OCI-LY3 (cell line): ENCODE data around the gene SLC26A1.

Source experiments
- H2AFZ ChIP-seq: fragments of 200-600, 300-600 bp; shearing (Covaris generic); 2 replicates; pipeline ENCODE4 v1.6.0; 2014; ENCODE audit warnings: antibody characterized with exemption, low read depth, low read length
- H3K27ac ChIP-seq: fragments of 200-600, 300-600 bp; sonication (generic); 2 replicates; pipeline ENCODE4 v1.5.1; 2014; ENCODE audit warnings: mild to moderate bottlenecking, low read length, moderate library complexity, mixed read lengths
- H3K27me3 ChIP-seq: fragments of 200-600, 300-600 bp; sonication (generic); 2 replicates; pipeline ENCODE4 v1.6.1; 2014; ENCODE audit warnings: low read depth, low read length, mixed read lengths
- H3K36me3 ChIP-seq: fragments of 200-600, 300-600 bp; sonication (generic); replicated peaks from 2 replicates; pipeline ENCODE3; 2014; ENCODE audit warnings: low read depth, low read length, mixed read lengths
- H3K4me1 ChIP-seq: fragments of 300-600, 200-600 bp; sonication (generic); 2 replicates; pipeline ENCODE4 v1.6.1; 2014; ENCODE audit warnings: low read length, mixed read lengths
- H3K4me2 ChIP-seq: fragments of 200-600, 300-600 bp; sonication (generic); 2 replicates; pipeline ENCODE4 v1.6.1; 2014; ENCODE audit warnings: low read length, mixed read lengths
- H3K4me3 ChIP-seq: fragments of 300-600, 200-600 bp; sonication (generic); 2 replicates; pipeline ENCODE4 v1.5.1; 2014; ENCODE audit warnings: antibody characterized with exemption, mild to moderate bottlenecking, low read length, moderate library complexity
- H3K79me2 ChIP-seq: fragments of 300-600, 200-600 bp; shearing (Covaris generic); 2 replicates; pipeline ENCODE4 v1.6.1; 2014; ENCODE audit warnings: mild to moderate bottlenecking, low read length, mixed read lengths
- H3K9ac ChIP-seq: fragments of 300-600, 200-600 bp; shearing (Covaris generic); 2 replicates; pipeline ENCODE4 v1.6.0; 2014; ENCODE audit warnings: mild to moderate bottlenecking, low read length, moderate library complexity
- H3K9me3 ChIP-seq: fragments of 200-600, 300-600 bp; shearing (Covaris generic); 2 replicates; pipeline ENCODE4 v1.6.1; 2014; ENCODE audit warnings: low read length, mixed read lengths; ENCODE audit not compliant: insufficient read depth
- H4K20me1 ChIP-seq: fragments of 200-600, 300-600 bp; sonication (generic); 2 replicates; pipeline ENCODE4 v1.6.1; 2016; ENCODE audit warnings: low read length, mixed read lengths; ENCODE audit not compliant: insufficient read depth
- EZH2phosphoT487 ChIP-seq: fragments of 200-600 bp; shearing (Covaris generic); IDR thresholded peaks from 2 replicates; pipeline ENCODE4 v1.6.1; 2018; ENCODE audit warnings: antibody characterized with exemption, mixed run types, low read depth
- TF ChIP-seq, protein P1 (sequence below): fragments of 200-600, 300-600 bp; sonication (generic); IDR thresholded peaks from 2 replicates; pipeline ENCODE4 v1.5.1; 2014; ENCODE audit warnings: antibody characterized with exemption, low read length, low read depth

Gene SLC26A1

DNA sequence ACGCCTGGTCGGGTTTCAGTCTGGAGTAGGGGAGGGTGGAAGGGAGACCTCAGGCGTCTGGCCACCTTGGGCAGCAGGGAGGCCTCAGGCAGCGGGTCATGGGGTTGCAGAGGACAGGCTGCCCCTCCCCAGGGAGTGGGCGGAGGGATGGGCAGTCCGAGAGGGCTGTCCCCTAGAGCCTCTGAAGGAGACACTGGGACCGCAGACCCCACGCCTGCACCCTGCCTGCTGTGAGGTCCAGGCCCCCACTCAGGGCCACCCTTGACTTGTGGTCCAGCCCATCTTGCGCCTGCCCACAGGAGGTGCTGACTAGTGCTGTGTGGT, 34.7 kb upstream of the SLC26A1 start:
- no peaks in the 10 kb centered on the region for H3K9me3 ChIP-seq
- no peak overlapping the region for H3K4me2 ChIP-seq
- TF ChIP-seq, protein P1, sequence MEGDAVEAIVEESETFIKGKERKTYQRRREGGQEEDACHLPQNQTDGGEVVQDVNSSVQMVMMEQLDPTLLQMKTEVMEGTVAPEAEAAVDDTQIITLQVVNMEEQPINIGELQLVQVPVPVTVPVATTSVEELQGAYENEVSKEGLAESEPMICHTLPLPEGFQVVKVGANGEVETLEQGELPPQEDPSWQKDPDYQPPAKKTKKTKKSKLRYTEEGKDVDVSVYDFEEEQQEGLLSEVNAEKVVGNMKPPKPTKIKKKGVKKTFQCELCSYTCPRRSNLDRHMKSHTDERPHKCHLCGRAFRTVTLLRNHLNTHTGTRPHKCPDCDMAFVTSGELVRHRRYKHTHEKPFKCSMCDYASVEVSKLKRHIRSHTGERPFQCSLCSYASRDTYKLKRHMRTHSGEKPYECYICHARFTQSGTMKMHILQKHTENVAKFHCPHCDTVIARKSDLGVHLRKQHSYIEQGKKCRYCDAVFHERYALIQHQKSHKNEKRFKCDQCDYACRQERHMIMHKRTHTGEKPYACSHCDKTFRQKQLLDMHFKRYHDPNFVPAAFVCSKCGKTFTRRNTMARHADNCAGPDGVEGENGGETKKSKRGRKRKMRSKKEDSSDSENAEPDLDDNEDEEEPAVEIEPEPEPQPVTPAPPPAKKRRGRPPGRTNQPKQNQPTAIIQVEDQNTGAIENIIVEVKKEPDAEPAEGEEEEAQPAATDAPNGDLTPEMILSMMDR: no peak
- no peak for TF ChIP-seq EZH2phosphoT487
- H3K36me3 ChIP-seq: no peaks in the 10 kb centered on the region
- no peaks in the 10 kb centered on the region for H3K27me3 ChIP-seq
- no peaks in the 10 kb centered on the region for H4K20me1 ChIP-seq
- no peak overlapping the region for H2AFZ ChIP-seq
- no peak overlapping the region for H3K9ac ChIP-seq
- no peaks in the 10 kb centered on the region for H3K79me2 ChIP-seq
- no peak overlapping the region for H3K27ac ChIP-seq
- H3K4me3 ChIP-seq: no peak overlapping the region
- peaks cover 13% of the 10 kb centered on the region for H3K4me1 ChIP-seq

DNA sequence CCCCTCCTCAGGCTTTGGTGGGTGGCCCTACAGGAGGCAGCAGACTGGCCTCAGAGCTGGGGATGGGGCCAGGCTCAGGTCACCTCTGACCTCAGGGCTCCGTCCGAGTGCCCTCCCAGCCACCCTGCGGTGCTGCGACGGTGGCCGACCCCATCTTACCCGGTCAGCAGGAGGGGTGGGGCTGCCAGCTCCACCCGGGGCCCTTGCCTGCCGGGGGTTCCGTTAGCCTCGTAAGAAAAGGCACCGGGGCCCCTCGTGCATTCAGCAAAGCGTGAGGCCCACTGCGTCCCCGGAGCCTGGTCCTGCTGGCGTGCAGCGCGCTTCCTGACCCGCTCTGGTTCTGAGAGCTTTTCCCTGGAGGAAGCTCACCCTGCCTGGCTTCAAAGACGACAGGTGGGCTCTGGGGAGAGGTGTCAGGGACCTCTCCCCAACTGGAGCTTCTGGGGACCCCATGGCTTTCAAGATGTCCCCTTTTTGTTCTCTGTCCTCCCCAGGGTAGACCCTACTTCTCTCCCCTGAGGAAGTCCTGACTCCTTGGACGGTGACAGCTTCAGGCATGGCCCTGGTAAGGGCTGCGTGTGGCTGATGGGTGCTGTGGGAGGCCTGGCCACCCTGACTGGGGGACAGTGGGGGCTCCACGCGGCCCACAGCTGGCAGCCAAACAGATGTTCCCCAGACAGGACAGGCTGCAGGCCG, 34.2 kb upstream of the SLC26A1 start:
- Histone ChIP-seq H3K27me3 (no peaks in the 10 kb centered on the region), H3K4me1 (peaks cover 13% of the 10 kb centered on the region), H3K79me2 (no peaks in the 10 kb centered on the region), H2AFZ (no peak overlapping the region), H3K27ac (no peak overlapping the region), H4K20me1 (no peaks in the 10 kb centered on the region), H3K9ac (no peak overlapping the region), H3K4me2 (no peak overlapping the region), H3K4me3 (no peak overlapping the region), H3K9me3 (no peaks in the 10 kb centered on the region), H3K36me3 (no peaks in the 10 kb centered on the region)
- no peak for TF ChIP-seq EZH2phosphoT487
- TF ChIP-seq, protein P1: no peak

DNA sequence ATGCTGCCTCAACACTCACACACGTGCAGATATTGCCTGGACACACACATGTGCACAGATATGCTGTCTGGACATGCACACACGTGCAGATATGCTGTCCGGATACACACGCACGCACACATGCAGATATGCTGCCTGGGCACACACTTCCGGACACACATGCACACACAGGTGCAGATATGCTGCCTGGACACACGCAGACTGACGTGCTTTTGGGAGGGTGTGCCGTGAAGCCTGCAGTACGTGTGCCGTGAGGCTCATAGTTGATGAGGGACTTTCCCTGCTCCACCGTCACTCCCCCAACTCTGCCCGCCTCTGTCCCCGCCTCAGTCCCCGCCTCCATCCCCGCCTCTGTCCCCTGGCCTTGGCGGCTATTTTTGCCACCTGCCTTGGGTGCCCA, 32.9 kb upstream of the SLC26A1 start:
- Histone ChIP-seq H3K4me1 (peaks cover 26% of the 10 kb centered on the region), H3K27ac (no peak overlapping the region), H3K79me2 (no peaks in the 10 kb centered on the region), H3K36me3 (no peaks in the 10 kb centered on the region), H3K4me3 (peak overlapping the region; percentile 73), H3K9ac (no peak overlapping the region; the same call in 1 of the 2 replicates), H2AFZ (no peak overlapping the region), H3K9me3 (no peaks in the 10 kb centered on the region), H3K27me3 (no peaks in the 10 kb centered on the region), H3K4me2 (peak overlapping the region; percentile 94), H4K20me1 (no peaks in the 10 kb centered on the region)
- TF ChIP-seq, protein P1: no peak
- TF ChIP-seq EZH2phosphoT487: no peak

DNA sequence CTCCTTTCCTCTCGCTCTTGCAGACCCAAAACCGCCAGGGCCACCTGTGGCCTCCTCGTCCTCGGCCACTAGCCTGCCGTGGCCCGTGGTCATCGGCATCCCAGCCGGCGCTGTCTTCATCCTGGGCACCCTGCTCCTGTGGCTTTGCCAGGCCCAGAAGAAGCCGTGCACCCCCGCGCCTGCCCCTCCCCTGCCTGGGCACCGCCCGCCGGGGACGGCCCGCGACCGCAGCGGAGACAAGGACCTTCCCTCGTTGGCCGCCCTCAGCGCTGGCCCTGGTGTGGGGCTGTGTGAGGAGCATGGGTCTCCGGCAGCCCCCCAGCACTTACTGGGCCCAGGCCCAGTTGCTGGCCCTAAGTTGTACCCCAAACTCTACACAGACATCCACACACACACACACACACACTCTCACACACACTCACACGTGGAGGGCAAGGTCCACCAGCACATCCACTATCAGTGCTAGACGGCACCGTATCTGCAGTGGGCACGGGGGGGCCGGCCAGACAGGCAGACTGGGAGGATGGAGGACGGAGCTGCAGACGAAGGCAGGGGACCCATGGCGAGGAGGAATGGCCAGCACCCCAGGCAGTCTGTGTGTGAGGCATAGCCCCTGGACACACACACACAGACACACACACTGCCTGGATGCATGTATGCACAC, 31.8 kb upstream of the SLC26A1 start:
- H3K4me2 ChIP-seq: no peak overlapping the region
- no peaks in the 10 kb centered on the region for H3K27me3 ChIP-seq
- no peak overlapping the region for H2AFZ ChIP-seq
- H3K9ac ChIP-seq: no peak overlapping the region
- H3K79me2 ChIP-seq: no peaks in the 10 kb centered on the region
- H3K9me3 ChIP-seq: no peaks in the 10 kb centered on the region
- H3K4me1 ChIP-seq: peaks cover 26% of the 10 kb centered on the region
- H3K4me3 ChIP-seq: no peak overlapping the region
- H3K36me3 ChIP-seq: no peaks in the 10 kb centered on the region
- H4K20me1 ChIP-seq: no peaks in the 10 kb centered on the region
- no peak for TF ChIP-seq EZH2phosphoT487
- TF ChIP-seq, protein P1: no peak
- H3K27ac ChIP-seq: no peak overlapping the region
